HTERT RPE-1 (cell line): ENCODE measurements around the gene BRD3.

Experiments
- in situ Hi-C: fragments of 300-500 bp; cut with MboI; formaldehyde crosslinking; loops from 4 replicates; pipeline ENCODE4 v1.14.3; 2020; ENCODE audit warnings: low sequenced_read_pairs

The BRD3 gene

GRCh38 chr9:133981589-133981957 is 86.3 kb downstream of the BRD3 start:
- in situ Hi-C loops: no loop called here

GRCh38 chr9:133980864-133981588 is 86.8 kb downstream of the BRD3 start:
- in situ Hi-C loops: no loop called here
